ENCODE data around the gene CPO. TPM values are rescaled to one million over a fixed set of nuclear protein-coding genes. Genes with fewer than 3 reads are reported as not detected.

The CPO gene
- total RNA-seq, 2 donors from 2014 or later = 2.5 TPM; not detected in 1

GRCh38 chr2:206983161-206983859, 44.0 kb downstream of the CPO start:
- WGBS = 60% methylated on average over 5 of the region's 5 CpGs
- no peak for DNase-seq (ENCODE audit: low spot score)

GRCh38 chr2:206984206-206984605, 44.9 kb downstream of the CPO start:
- no peaks in the 10 kb centered on the region for H3K27me3 ChIP-seq (replicated peaks; ENCODE audit: insufficient read depth)
- no peaks in the 10 kb centered on the region for H3K9me3 ChIP-seq
- no peak for DNase-seq (ENCODE audit: low spot score)
- no peak for TF ChIP-seq CTCF (IDR thresholded peaks at IDR 0.05)
- no peak overlapping the region for H3K4me3 ChIP-seq
- no peaks in the 10 kb centered on the region for H3K4me1 ChIP-seq (replicated peaks)
- no peak overlapping the region for H3K27ac ChIP-seq
- no peaks in the 10 kb centered on the region for H3K36me3 ChIP-seq
- intact Hi-C loops (cut with DNase I) = loop anchor here (5.0 to 10.0 kb wide), 3 partner anchors 181 to 289 kb away; partner anchors contain the start of gene KLF7
- 74% methylated on average over 4 of the region's 4 CpGs for WGBS

More at GRCh38 chr2:206983161-206983859, 44.0 kb downstream of the CPO start:
- intact Hi-C loops (cut with DNase I) = loop anchor here (2.0 to 10.0 kb wide), 4 partner anchors 181 to 491 kb away; partner anchors contain the start of gene KLF7
- H3K4me1 ChIP-seq (replicated peaks) = no peaks in the 10 kb centered on the region
- no peak overlapping the region for H3K27ac ChIP-seq
- H3K36me3 ChIP-seq = no peaks in the 10 kb centered on the region
- TF ChIP-seq POLR2A (IDR thresholded peaks at IDR 0.05) = no peak
- no peak for TF ChIP-seq POLR2AphosphoS5 (IDR thresholded peaks at IDR 0.05)
- no peak for TF ChIP-seq CTCF (IDR thresholded peaks at IDR 0.05)
- H3K27me3 ChIP-seq (replicated peaks; ENCODE audit: insufficient read depth) = no peaks in the 10 kb centered on the region
- no peaks in the 10 kb centered on the region for H3K9me3 ChIP-seq
- H3K4me3 ChIP-seq = no peak overlapping the region

- intact Hi-C loops (cut with DNase I) = loop anchor here (10.0 kb wide), 2 partner anchors 178 to 292 kb away; partner anchors contain the start of gene KLF7
- no peak for DNase-seq (ENCODE audit: low spot score)
- no peak for TF ChIP-seq POLR2AphosphoS5 (IDR thresholded peaks at IDR 0.05)
Observed at GRCh38 chr2:206986943-206987342, 47.6 kb downstream of the CPO start.

GRCh38 chr2:206987810-206988209, 48.5 kb downstream of the CPO start:
- no peak for DNase-seq (ENCODE audit: low spot score)
- no peak overlapping the region for H3K27ac ChIP-seq
- 95% methylated on average over 2 of the region's 2 CpGs for WGBS
- no peaks in the 10 kb centered on the region for H3K27me3 ChIP-seq (replicated peaks; ENCODE audit: insufficient read depth)
- no peaks in the 10 kb centered on the region for H3K9me3 ChIP-seq
- H3K4me3 ChIP-seq = no peak overlapping the region
- no peak for TF ChIP-seq CTCF (IDR thresholded peaks at IDR 0.05)
- no peak for TF ChIP-seq POLR2AphosphoS5 (IDR thresholded peaks at IDR 0.05)
- no peak for TF ChIP-seq POLR2A (IDR thresholded peaks at IDR 0.05)
- intact Hi-C loops (cut with DNase I) = loop anchor here (10.0 kb wide), 2 partner anchors 177 to 293 kb away; partner anchors contain the start of gene KLF7
- no peaks in the 10 kb centered on the region for H3K4me1 ChIP-seq (replicated peaks)
- no peaks in the 10 kb centered on the region for H3K36me3 ChIP-seq

More at GRCh38 chr2:206986943-206987342, 47.6 kb downstream of the CPO start:
- H3K9me3 ChIP-seq = no peaks in the 10 kb centered on the region
- H3K27me3 ChIP-seq (replicated peaks; ENCODE audit: insufficient read depth) = no peaks in the 10 kb centered on the region
- H3K27ac ChIP-seq = no peak overlapping the region
- no peaks in the 10 kb centered on the region for H3K4me1 ChIP-seq (replicated peaks)
- no peaks in the 10 kb centered on the region for H3K36me3 ChIP-seq
- H3K4me3 ChIP-seq = no peak overlapping the region

- no peaks in the 10 kb centered on the region for H3K4me1 ChIP-seq (replicated peaks)
- H3K27me3 ChIP-seq (replicated peaks; ENCODE audit: insufficient read depth) = no peaks in the 10 kb centered on the region
- 100% methylated on average over 1 of the region's 1 CpG for WGBS
- DNase-seq (ENCODE audit: low spot score) = no peak
- no peak overlapping the region for H3K27ac ChIP-seq
- H3K36me3 ChIP-seq = no peaks in the 10 kb centered on the region
- TF ChIP-seq POLR2A (IDR thresholded peaks at IDR 0.05) (no peak), CTCF (IDR thresholded peaks at IDR 0.05) (no peak), POLR2AphosphoS5 (IDR thresholded peaks at IDR 0.05) (no peak)
- H3K9me3 ChIP-seq = no peaks in the 10 kb centered on the region
- intact Hi-C loops (cut with DNase I) = loop anchor here (10.0 kb wide), 2 partner anchors 176 to 294 kb away; partner anchors contain the start of gene KLF7
- H3K4me3 ChIP-seq = no peak overlapping the region
Observed at GRCh38 chr2:206988884-206989283, 49.6 kb downstream of the CPO start.

Data from prostate gland (tissue), 2 donors.